HG03442 (cell line): ENCODE results near the gene PMFBP1.
A peak's percentile ranks its signal among the peaks of the same experiment; 100 is the strongest.

Experiments used
- ATAC-seq: cut with Tn5 transposase; IDR thresholded peaks from one replicate; pipeline ENCODE4 v1.9.1; 2021; ENCODE audit warnings: mild to moderate bottlenecking, moderate library complexity; ENCODE audit not compliant: unreplicated experiment

The PMFBP1 gene

GRCh38 chr16:72172105-72173034 is at the start of gene PMFBP1:
TSS of gene PMFBP1 (minus strand) at chr16:72172155. CDS start at chr16:72171208, 947 bp downstream.
- ATAC-seq: peak; percentile 98

- ATAC-seq: no peak
These were observed 49.7 kb upstream of the PMFBP1 start for GRCh38 chr16:72221630-72222024.

GRCh38 chr16:72220875-72221629 is 49.1 kb upstream of the PMFBP1 start:
- no peak for ATAC-seq

GRCh38 chr16:72219282-72219681 is 47.3 kb upstream of the PMFBP1 start:
- ATAC-seq: no peak

- ATAC-seq: no peak
These were observed 44.8 kb upstream of the PMFBP1 start for GRCh38 chr16:72216767-72217166.

DNA sequence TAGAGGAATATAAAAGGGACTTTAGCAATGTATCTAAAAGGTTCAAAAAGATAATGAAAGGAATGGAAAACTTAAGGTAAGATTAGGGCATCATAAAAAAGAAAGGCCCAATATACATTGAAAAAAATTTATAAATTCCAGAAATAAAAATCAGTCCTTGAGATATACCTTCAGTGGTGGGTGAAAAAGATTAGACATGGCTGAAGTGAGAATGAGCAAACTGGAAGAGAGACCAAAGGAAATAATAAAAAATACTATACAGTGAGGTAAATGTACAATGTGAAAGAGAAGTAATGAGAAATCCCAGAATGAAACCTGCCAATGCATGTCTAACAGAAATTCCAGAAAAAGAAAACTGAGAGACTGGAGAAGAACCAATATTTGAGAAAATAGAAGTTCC is 42.9 kb upstream of the PMFBP1 start:
- ATAC-seq: no peak

GRCh38 chr16:72211110-72211509 is 39.2 kb upstream of the PMFBP1 start:
- ATAC-seq: no peak

DNA sequence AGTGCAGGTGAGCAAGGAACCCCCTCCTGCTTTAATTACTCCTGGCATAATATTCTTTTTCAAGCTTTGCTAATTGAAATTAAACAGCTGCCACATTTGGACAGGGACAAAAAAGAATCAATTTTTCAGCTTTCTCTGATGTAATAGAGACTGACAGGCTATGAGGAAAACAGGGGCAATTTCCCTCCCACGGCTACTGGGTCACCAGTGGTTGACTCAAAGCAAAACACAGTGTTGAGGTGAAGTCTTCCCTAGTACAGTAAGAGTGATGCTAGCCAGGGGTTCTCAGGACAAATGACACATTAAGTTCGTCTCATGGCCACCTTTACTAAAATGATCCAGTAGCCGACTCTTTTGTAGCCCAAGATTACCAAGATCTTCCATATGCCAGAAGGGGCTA is 38.6 kb upstream of the PMFBP1 start:
- peak; percentile 72 for ATAC-seq

DNA sequence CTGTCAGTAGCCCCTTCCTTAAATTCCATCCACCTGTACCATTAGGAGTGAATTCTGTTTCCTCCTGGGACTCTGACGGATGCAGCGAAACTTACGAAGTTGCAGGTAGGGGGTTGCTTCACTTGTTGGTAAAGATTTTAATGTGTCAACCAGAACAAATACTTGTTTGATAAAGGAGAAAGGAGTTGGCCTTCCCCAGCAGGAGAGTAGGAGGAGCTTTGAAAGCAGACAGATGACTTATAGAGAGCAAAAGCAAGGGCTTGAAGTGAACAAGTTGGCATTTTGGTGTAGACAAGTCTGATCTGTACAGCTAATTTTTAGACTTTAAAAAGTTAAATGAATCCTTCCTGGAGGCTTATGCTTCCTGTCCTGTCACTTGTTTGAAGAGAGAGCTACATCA is 38.1 kb upstream of the PMFBP1 start:
- ATAC-seq: no peak

DNA sequence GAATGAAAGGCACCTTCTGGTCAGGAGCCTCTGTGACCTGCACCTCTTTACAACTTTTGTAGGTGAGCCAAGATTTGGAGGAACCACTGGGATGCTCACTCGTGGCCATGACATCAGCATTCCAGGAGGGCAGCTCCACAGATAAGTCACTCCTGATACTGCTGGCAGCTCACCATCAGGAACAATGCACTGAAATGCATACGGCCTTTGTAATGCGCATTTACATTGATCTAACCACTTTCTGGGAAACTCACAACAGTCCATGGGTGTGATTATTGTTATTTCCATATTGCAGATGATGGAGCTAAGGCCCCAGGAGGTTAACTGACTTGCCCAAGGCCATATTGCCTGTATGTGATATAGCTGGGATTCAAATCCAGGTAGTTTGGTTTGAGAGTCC is 34.3 kb upstream of the PMFBP1 start:
- ATAC-seq: no peak

- peak; percentile 66 for ATAC-seq
These were observed 31.4 kb upstream of the PMFBP1 start for GRCh38 chr16:72203401-72203800.

GRCh38 chr16:72202014-72202413 is 30.1 kb upstream of the PMFBP1 start:
- ATAC-seq: no peak

GRCh38 chr16:72201387-72201786 is 29.4 kb upstream of the PMFBP1 start:
- ATAC-seq: no peak

GRCh38 chr16:72199761-72200337 is 27.9 kb upstream of the PMFBP1 start:
- ATAC-seq: no peak

DNA sequence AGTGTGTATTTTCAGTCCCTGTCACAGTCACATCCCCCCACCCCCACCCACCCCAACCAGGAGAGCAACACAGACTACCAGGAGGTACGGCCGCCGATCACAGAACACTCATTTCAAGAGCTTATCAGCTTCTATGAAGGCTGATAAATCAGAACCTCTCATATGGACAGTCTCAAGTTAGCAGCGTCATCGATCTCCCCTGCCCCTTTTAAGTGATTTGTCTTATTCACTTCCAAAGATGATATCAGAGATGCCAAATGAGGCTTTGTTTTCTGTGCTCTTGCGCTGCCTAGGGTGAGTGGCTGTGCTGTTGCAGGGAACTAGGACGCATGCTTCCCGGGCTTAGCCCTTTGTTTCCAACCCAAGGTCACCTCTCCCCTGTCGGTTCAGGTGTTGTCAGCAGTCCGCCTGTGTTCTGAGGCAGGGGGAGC is 26.8 kb upstream of the PMFBP1 start:
- ATAC-seq: no peak

- no peak for ATAC-seq
These were observed 26.2 kb upstream of the PMFBP1 start for GRCh38 chr16:72198021-72198711.

- no peak for ATAC-seq
These were observed 25.6 kb upstream of the PMFBP1 start for GRCh38 chr16:72197545-72197944.

DNA sequence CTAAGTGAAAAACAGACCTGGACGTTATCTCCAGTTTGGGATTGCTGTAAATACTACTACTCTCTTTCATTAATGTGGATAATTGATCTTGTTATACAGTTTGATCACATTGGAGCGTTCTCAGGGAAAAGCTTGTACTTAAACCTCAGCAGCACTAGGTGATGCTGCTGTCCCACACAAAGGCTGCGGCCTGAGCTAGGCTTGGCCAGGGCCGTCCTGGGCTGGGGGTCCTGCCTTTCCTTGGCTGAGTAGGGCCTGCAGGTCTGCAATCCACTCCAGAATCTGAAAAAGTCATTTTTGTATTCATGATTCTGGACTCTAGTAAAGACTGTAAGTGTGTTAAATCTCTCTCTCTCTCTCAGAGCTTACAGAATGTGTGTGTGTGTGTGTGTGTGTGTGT is 23.7 kb upstream of the PMFBP1 start:
- no peak for ATAC-seq

DNA sequence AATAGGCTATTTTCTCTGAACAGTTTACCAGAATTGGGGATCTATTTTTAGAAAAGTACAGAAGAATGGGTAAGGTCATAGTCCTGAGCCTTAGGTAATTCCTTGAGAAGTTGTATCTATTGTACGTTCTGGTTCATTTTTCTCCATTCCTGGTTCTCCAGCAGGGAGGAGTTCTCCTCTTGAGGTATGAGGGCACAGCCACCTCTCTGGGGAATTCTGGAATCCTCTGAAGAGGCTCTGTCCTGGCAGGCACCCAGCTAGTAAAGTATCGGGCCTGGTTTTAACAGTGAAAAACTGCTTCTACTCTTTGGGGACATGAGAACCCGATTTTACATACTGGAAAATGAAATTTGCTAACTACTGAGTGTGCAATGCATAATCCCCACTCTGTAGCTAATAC is 19.6 kb upstream of the PMFBP1 start:
- no peak for ATAC-seq

DNA sequence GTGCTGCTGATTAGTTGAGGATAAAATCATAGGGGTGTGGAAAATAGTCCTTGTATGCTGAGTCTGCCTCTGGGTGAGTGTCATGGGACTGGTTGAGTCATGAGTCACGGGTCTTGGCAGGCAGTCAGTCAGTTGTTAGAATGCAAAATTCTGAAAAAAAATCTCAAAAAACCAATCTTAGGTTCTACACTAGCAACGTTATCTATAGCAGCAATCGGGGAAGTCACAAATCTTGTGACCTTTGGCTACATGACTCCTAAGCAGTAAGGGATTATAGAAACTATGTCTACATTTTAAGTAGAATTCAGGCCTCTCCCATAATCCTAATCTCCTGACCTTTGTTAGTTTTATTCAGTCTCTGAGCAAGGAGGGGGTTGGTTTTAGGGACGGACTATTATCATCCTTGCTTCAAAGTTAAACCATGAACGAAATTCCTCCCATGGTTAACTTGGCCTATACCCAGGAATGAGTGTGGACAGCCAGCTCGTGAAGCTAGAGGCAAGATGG is 18.0 kb upstream of the PMFBP1 start:
- no peak for ATAC-seq

DNA sequence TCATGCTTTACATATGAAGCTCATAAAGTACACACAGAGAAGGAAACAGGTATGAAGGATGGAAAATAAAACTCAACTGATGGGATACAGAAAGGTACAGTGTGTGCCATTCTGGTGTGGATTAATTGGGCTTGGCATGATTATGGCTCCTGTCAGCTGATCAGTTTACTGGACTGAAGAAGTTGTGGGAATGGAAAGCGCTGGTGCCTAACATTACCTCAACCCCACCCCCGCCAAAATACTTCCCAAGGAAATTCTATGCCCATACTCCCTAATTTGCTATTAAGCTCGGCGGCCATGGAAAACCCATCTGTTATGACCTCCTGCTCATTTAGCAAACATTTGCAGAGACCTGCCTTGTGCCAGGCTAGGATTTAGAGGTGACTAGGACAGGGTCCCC is 16.6 kb upstream of the PMFBP1 start:
- no peak for ATAC-seq
